HG02763 (cell line): ENCODE results near the gene RHOF.
A peak's percentile ranks its signal among the peaks of the same experiment; 100 is the strongest.
"Not testable (repeated sequence)": the region's sequence is repeated elsewhere in the genome, so short reads cannot be mapped to it uniquely, and the experiment has no call there.

Experiments
- ATAC-seq: cut with Tn5 transposase; IDR thresholded peaks from one replicate; pipeline ENCODE4 v1.9.1; 2021; ENCODE audit warnings: mild to moderate bottlenecking, moderate library complexity; ENCODE audit not compliant: unreplicated experiment

RHOF gene

DNA sequence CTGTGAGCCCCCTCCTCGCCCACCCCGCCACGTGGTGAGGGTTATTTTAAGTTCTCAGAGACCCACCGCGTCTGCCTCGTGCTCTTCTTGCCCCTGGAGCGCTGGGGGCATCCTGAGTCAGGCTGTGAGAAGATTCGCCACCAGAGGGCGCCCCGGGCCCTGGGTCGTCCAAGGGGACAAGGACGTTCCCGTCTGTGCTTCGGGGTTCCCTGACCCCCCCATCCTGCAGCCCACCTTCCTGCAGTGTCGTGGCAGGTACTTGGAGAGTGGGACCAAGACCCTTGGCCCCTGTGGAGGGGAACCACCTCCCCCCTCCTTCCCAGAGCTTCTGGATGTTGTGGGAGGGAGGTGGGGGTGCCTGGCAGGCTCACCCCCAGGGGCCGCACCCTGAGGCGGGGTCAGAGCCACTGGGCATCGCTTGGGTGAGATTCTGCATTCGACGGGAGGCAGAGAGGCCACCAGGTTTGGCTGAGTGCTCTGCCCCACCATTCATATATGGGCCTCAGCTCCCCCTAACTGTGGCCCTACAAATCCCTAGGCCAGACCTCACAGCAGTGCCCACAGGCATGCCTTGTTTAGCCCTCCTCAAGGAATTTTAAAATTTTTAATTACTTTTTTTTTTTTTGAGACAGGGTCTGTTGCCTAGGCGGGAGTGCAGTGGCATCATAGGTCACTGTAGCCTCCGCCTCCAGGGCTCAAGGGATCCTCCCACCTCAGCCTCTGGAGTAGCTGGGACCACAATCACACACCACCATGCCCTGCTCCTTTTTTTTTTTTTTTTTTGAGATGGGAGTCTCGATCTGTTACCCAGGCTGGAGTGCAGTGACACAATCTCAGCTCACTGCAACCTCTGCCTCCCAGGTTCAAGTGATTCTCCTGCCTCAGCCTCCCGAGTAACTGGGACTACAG, 17.0 kb downstream of the RHOF start:
- no peak for ATAC-seq

DNA sequence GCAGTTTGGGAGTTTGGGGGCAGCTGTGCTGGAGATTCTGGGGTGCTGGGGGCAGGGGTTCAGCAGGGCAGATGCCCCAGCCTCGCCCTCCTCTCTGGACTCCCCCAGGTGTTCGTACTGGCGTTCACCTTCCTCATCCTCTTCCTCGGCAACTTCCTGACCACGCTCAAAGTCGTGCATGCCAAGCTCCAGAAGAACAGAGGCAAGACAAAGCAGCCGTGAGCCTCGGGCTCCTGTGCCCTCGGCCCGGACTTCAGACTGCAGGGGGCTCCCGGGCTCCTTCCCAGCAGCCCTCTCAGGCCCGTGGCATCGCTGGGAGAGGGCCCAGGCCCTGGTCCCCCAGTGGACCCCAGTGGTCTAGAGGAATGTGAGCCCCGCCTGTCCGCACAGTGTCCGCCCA, 18.0 kb downstream of the RHOF start:
- ATAC-seq, result no peak

DNA sequence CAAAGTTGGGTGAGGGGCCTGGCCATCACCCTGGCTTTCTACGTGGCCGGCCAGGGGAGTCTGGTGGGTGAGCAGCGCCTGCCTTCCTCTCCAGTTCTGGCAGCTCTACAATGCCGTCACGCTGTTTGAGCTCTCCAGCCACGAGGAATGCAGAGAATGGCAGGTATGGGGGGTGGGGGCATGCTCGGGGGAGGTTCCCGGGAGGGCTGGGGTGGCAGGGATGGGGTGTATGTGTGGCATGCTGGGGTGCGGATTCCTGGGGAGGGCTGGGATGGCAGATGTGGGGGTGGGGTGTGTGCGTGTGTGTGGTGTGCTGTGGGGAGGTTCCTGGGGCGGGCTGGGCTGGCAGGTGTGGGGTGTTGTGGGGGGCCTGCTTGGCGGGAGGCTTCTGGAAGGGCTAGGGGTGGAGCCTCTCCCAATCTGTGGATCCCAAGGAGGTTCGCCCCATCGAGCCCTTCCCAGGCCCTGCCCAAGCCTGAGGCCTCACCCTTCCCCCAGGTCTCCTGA, 18.5 kb downstream of the RHOF start:
- no peak for ATAC-seq

DNA sequence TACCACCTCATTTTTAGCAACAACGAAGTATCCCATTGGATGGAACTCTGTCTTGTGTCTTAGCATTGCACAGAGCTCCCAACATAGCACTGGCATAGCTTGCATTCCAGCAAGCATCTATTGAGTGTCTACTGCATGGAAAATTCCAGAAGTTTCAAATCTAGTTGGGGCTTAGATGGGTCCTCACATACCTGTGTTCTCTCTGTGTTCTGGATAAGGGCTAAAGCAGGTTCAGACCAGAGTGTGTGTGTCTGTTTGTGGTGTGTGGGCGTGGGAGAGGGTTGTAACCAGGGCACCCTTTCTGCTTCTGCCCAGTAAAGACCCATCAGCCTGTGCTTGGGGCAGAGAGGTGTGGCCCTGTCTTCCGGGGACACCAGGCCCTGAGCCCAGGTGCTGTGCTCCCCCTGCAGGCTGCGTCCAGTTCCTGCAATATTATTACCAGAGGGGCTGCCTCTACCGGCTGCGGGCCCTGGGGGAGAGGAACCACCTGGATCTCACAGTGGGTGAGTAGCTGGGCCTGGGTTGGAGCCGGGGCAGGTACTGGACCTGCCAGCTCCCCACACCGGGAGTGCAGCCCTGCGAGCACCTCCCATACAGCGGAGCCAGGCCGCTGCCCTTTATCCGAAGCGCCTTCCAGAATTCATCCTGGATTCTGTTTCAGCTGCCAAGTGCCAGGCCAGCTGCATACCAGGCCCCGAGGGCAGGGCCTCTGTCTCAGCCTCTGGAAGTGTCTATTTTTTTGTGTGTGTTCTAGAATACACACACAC, 20.3 kb downstream of the RHOF start:
- peak; percentile 72 for ATAC-seq

DNA sequence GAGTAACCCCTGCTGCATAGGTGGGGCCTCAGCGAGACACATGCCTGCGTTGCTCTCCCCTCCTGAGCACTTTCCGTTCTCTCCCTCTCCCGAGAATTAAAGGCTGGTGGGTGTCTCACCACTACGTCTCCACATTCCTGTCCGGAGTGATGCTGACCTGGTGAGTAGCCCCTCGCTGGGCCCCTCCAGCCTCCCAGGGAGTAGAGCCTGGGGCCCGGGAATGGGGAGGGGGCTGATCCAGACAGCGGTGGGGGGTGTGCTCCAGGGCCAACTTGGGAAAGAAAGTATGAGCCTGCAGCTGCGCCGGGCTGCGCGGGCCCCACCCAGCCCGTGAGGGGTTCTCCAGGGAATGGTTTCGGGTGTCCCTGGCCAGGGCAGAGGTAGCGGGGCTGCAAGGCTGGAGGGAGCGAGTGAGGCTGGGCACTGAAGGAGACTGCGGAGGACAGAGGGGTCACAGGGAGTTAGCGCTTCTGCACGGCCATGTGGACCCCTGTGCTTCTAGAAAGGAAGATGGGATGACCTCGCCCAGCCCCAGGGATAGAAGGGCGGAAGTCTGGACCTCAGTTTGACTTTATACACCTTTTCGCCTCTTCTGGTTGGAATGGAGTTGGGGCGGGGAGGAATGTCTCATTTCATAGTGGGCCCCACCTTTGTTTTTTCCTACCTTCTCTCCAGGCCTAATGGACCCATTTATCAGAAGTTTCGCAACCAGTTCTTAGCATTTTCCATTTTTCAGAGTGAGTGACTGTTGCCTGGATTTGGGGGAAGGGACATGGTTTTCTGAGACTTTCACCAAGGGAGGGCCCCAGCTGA, 22.5 kb downstream of the RHOF start:
- ATAC-seq, result no peak

DNA sequence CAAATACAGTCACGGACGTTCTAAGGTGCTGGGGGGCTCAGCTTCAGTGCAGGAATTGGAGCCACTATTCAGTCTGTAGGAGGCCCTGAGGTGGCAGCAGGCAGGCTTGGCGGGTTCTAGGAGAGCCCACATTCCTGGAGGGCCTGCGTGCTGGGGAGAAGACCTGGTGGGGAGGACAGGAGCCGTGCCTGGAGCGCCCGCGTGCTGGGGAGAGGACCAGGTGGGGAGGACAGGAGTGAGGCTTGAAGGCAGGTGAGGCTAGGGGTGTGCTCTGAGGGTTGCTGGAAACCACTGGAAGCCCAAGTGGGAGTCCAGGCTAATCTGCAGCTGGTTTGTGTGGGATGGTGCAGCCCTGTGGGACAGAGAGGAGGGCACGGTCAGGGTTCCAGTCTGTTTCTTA, 23.1 kb downstream of the RHOF start:
- no peak for ATAC-seq

DNA sequence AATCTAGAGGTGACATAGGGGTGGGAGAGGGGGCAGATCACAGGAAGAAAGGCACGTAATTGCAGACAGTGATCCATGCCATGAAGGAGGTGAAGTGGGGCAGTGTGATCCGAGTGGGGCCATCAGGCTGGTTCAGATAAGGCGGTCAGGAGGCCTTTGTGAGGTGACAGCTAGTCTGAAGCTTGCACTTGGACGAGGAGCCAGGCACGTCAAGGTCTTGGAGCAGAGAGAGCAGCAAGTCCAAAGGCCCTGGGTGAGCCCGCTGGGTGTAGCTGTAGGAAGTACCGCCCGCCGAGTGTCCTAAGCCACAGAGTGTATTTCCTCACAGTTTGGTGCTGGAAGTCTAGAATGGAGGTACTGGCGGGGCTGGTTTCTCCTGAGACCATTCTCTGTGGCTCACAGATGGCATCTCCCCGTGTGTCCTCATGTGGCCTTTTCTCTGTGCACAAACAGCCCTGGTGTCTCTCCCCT, 23.6 kb downstream of the RHOF start:
- ATAC-seq, result no peak

DNA sequence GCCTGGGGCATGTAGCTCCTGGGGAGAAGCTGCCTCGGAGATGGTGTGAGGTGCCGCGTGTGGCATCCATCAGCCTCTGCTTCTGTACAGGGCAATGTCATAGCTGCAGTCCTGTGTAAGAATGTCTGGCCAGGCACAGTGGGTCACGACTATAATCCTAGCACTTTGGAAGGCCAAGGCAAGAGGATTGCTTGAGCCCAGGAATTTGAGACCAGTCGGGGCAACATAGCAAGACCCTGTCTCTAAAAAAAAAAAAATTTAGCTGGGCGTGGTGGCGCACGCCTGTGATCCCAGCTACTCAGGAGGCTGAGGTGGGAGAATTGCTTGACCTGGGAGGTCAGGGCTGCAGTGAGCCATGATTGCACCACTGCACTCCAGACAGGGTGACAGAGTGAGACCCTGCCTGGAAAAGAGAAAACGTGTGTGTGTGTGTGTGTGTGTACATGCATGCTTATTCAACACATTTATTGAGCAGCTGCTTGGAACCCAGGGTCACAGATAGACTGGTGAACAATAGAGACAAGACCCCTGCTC, 24.1 kb downstream of the RHOF start:
- no peak for ATAC-seq

DNA sequence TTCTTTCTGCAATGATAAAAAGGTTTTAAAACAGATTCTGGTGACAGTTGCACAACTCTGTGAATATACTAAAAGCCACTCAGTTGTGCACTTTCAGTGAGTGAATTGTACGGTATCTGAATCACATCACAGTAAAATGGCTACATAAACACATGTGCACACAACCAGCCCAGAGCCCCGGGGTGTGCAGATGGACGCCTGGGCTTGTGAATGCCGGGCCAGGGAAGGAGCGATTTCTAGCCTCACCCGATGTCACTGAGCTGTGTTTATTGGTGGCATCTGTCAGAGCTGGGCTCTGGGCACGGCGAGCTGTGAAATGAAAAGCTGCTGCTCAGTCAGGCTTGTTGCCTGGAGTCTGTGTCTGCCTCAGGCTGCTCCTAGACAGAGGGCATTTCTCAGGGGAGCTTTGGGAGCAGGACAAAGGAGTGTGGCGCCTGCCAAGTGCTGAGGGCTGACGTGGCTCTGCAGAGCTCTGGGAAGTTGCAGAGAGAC, 25.9 kb downstream of the RHOF start:
- no peak for ATAC-seq

DNA sequence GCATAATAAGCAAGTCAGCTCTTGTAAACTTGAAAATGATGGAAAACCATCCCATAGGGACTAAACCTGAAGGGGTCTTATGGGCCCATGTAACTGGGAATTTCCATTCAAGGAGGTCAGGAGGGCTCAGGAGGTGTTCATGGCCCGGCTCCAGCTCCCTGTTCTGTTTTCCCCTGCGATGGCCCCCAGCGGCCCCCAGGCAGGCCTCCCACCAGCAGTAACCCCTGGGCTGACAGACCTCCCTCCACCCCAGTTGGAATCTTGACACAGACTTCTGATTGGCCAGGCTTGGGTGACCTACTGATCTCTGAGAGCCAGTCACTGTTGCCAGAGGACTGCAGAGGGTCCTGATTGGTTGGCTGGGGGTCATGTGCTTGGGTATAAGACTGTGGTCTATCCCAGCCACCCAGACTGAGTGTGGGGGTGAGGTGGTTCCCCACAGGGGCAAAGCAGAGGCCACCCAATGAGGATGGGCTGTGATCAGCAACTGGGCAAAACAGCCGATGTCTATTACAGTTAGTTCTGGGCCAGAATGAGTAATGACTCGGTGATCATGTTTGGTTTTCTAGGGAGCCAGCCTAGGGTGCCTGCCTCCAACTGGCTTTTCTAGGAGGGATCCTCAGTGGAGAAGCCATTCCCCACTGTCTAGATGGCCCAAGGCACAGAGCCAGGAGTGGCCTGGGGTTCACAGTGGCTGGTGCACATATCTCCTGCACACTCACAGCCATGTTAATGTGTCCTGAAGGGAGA, 27.0 kb downstream of the RHOF start:
- no peak for ATAC-seq

DNA sequence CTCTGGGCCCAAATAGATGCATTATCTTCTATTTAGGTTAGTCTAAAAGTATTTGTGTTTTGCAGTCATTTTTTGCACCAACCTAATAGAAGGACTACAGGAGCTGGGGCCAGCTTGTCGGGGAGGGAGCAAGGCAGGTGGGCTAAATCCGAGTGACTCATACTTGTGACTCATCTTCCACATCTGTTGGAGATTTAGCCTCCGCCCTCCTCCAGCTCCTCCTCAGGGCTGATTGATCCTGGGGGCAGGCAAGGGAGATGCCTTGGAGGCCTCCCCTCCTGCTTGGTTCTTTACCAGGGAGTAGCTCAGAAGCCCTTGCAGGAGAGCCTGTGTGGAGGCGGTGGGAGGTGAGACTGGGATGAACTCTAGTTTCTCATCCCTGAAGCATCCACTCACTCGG, 27.9 kb downstream of the RHOF start:
- no peak for ATAC-seq

DNA sequence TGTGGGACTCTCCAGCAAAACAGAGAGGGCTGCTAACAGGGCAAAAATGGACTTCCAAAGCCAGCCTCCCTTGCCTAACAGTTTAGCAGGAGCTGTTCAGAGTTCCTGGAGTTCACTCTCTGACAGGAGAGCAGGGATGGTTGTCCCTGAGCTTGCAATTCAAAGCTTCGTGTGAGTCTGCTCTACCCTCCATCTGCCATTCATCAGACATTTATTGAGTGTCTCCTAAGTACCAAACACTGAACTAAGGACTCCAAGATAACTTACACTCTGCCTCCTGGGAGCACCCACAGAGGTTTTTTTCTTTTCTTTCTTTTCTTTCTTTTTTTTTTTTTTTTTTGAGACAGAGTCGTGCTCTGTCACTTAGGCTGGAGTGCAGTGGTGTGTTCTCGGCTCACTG, 28.7 kb downstream of the RHOF start:
- no peak for ATAC-seq

DNA sequence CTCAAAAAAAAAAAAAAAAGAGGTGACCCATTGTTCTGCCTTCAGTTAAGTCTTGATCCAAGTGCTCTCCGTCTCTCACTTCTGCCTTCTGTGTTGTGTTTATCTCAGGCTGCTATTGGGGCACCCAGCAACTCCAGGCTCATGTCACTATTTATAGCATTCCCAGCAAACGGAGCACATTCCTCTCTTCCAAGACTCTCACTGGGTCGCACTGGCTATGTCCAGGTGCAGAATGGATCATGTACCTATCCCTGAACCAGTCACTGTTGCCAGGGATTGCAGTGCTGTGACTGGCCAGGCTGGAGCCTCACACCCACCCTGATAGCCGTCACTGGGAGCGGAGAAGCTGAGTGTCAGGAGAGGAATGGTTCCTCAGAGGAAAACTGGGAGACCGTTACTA, 31.2 kb downstream of the RHOF start:
- ATAC-seq, result no peak

DNA sequence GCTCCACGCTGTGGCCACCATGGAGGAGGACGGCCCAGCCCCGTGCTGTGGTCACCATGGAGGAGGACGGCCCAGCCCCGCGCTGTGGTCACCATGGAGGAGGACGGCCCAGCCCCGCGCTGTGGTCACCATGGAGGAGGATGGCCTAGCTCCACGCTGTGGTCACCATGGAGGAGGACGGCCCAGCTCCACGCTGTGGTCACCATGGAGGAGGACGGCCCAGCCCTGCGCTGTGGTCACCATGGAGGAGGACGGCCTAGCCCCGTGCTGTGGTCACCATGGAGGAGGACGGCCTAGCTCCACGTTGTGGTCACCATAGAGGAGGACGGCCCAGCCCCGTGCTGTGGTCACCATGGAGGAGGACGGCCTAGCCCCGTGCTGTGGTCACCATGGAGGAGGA, 35.0 kb downstream of the RHOF start:
- not testable (repeated sequence) for ATAC-seq

DNA sequence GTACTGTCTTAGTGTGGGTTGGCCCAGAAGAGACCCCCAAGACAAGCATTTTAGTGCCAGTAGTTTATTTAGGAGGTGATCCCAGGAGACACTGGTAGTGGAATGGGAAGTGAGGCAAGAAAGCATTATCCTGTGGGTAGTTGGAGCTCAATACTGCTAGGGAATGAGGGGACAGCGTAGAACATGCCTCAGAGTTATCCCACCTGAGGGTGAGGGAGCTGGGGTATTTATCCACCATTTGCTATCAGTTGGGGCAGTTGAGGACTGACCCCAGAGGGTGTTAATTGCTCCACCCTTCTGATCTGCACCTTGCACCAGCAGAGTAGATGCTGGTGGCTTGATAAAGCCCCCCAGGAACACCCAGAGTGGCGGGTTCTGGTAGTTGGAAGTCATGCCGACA, 37.9 kb downstream of the RHOF start:
- no peak for ATAC-seq

DNA sequence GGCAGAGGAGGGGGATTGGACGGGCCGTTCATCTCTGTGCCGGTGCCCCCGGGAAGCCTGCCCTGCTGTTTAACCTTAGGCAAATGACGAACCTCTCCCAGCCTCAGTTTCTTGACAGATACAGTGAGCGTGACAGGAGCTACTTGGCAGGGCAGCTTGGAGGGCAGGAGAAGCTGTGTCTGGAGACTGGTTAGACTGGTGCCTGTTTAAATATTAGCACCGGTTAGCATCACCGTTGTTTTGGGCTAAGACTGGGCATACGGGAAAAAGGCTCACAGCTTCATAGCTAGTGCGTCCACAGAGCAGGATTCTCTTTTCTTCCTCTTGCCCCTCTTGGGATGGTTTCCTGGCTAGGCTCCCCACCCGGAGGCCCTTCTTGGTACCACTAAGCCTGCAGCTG, 38.7 kb downstream of the RHOF start:
- ATAC-seq, result no peak

DNA sequence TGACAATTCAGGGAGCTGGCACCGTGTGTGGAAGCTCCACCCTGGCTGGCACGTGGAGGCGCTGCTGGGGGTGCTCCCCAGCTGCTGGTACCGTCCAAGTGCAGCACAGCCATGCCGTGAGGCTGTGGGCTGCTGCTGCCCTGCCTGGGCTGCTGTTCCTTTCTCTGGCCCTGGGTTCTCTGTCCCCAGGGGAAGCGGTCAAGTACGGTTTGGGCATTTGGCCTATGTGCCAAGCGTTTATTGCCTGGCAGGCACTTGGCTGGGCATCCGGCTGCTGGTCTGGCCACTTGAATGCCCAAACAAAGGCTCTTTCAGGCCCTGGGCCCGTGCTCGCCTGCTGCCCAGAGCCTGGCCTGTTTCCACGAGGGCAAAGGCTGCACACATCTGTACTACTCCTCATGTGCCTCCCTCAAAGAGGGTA, 39.6 kb downstream of the RHOF start:
- ATAC-seq, result no peak

DNA sequence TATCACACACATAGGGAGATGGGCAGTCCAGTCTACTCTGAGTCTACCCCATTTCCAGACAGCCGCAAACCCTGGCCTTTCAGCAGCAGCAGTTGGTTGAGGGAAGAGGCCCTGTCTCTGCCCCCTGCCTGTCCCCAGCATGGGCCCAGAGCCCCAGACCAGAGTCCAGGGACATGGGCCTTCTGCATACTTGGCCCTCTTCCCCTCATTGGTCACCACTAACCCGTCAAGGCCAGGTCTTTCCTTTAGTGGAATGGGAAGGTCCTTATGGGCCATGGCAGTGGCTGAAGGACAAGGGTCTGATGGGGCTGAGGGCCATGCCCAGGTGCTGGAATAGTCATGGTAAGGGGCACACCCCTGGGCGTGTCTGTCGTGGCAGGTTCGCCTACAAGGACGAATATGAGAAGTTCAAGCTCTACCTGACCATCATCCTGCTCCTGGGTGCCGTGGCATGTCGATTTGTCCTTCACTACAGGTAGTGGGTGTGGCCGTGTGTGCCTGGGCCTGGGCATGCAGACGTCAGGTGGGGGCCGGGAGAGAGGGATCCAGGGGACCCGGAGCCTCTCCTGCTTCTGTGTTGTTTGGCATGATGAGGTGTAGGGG, 41.6 kb downstream of the RHOF start:
- no peak for ATAC-seq

DNA sequence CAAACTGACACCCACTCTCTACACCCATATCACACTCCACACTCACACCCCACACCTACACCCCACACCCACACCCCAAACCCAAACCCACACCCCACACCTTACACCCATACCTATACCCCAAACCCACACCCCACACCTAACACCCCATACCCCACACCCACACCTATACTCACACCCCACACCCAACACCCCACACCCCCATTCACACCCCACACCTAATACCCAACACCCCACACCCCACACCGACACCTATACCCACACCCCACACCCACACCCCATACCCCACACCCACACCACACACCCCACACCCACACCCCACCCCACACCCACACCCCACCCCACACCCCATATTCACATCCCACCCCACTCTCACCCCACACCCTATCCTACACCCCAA, 42.5 kb downstream of the RHOF start:
- no peak for ATAC-seq
